GM18870 (cell line): ENCODE data around the gene DHX8.
"Not testable (repeated sequence)": the region's sequence is repeated elsewhere in the genome, so short reads cannot be mapped to it uniquely, and the experiment has no call there.

Experiments used
- ATAC-seq: cut with Tn5 transposase; IDR thresholded peaks from one replicate; pipeline ENCODE4 v1.9.1; 2021; ENCODE audit warnings: moderate library complexity; ENCODE audit not compliant: unreplicated experiment

Gene DHX8

DNA sequence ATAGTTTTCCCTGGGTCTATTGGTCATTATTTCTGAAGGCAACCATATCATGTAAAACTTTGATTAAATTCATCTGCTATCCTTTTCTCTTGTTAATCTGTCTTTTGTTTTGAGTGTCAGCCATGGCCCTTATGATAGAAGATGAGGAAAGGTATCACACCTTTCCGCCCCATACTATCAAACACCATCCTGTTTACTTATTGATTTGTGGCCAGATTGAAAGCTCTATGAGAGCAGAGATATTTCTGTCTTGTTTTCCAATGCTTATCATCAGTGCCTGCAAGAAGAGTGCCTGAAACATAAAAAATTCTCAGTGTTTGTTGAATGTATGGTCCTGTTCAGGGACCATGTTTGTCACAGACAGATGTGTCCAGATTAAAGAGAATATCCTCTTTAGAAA, 22.6 kb upstream of the DHX8 start:
- ATAC-seq, result no peak

DNA sequence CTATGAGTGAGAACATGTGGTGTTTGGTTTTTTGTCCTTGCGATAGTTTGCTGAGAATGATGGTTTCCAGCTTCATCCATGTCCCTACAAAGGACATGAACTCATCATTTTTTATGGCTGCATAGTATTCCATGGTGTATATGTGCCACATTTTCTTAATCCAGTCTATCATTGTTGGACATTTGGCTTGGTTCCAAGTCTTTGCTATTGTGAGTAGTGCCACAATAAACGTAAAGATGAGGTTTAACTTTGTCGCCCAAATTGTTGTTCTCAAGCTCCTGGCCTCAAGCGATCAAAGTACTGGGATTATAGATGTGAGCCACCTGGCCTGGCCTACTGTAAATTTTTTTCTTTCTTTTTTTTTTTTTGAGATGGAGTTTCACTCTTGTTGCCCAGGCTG, 21.2 kb upstream of the DHX8 start:
- ATAC-seq, result not testable (repeated sequence)

DNA sequence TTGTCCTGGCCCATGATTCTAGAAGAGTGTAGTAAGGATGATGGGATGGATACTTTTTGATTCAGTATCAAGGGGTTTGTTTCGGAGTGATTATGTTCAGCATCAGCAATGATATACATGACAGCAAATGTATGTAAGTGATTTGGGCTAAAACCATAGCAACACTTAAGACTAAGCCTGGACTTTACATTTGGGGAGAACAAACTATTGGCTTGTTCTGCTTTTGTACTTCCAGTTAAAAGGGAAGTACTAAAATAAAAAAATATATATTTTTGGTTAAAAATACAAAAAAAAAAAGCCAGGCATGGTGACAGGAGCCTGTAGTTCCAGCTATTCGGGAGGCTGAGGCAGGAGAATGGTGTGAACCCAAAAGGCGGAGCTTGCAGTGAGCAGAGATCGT, 20.5 kb upstream of the DHX8 start:
- no peak for ATAC-seq

- no peak for ATAC-seq
These were observed 19.7 kb upstream of the DHX8 start for GRCh38 chr17:43464046-43464445.

- no peak for ATAC-seq
These were observed 18.7 kb upstream of the DHX8 start for GRCh38 chr17:43465049-43465448.

DNA sequence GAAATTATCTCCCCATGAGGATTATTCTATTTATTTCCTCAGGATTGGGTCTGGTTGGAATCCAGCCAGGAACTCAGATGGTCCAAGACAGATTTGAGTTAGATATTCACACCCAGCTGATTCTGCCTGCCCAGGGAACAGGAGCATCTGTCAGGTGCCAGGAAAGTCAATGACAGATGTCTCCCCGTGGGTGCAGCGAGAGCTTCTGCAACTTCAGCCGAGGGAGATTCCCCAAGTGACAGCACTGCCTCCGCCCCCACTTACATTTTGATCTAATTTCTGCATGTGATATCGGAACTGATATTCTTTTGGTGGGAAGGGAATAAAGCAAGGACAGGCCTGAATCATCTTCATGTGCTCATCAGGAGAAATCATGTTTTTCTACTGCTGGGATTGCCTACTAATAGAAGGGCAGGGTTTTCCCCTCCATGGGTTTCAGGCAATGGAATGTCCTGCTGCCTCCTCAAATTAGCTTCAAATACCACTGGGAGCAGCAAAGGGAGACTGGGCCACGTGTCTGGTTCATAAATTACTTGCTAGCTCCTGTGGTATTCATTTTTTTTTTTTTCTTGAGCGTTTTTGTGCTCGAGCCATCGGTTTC, 15.7 kb upstream of the DHX8 start:
- no peak for ATAC-seq

DNA sequence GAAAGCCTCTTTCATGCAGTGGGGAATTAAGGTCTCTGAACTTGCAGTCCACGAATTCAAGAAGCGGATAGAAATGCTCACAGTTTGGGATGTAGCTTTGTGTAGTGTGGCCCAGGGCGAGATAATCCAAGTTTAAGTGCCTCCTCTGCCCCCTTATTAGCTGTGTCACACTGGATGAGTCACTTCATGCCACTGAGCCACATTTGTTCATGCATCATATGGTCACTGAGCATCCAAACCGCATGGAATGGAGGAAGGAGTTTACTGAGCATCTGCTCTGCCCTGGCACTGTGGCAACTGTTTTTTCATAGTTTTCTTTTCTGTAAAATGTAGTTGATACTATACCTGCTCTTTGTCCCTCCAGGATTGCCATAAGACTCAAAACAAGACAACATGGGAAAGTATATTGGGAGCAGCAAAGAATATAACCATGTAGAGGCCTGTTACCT, 15.1 kb upstream of the DHX8 start:
- no peak for ATAC-seq

DNA sequence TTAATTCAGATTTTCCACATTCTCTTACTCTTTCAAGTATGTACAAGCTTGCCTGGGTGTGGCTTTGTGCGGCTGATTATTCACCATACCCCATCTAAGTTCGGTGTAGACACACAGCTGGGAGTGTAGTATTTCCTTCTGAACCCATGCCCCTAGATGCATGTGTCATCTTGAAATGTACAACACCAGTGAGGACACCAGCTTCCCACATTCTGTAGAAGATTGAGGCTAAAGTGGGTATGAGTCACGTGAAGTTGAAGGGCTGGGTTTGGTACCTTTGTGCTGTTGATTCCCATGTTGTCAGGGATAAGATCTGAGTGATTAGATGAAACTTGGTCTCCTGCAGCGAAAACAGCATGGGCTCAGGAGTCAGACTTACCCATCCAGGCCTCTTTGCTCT, 14.6 kb upstream of the DHX8 start:
- ATAC-seq, result no peak

GRCh38 chr17:43471585-43472160, 12.1 kb upstream of the DHX8 start:
- ATAC-seq, result no peak

DNA sequence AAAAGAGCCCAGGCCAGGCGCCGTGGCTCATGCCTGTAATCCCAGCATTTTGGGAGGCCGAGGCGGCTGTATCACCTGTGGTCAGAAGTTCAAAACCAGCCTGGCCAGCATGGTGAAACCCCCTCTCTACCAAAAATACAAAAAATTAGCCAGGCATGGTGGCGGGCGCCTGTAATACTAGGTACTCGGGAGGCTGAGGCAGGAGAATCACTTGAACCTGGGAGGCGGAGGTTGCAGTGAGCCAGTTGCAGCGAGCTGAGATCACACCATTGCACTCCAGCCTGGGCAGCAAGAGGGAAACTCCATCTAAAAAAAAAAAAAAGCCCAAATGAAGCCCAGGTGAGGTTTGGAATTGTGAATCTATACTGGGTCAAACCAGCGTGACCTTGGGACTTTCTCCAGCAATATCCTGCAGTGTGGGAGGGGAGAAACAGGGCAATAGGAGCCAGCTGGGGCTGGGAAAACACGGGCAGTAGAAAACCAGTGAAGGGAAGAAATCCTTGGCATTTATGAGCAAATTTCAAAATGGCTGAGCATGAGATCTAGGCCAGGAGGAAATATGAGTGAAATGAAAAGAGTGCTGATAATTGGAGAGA, 8.2 kb upstream of the DHX8 start:
- no peak for ATAC-seq

DNA sequence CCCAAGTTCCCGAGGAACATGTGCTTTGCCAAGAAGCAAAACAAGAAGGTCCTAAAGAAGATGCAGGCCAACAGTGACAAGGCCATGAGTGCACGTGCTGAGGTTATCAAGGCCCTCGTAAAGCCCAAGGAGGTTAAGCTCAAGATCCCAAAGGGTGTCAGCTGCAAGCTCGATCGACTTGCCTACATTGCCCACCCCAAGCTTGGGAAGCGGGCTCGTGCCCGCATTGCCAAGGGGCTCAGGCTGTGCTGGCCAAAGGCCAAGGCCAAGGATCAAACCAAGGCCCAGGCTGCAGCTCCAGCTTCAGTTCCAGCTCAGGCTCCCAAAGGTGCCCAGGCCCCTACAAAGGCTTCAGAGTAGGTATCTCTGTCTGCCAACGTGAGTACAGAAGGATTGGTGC, 7.5 kb upstream of the DHX8 start:
- ATAC-seq, result not testable (repeated sequence)

GRCh38 chr17:43477832-43478634, 5.7 kb upstream of the DHX8 start:
- ATAC-seq, result no peak

DNA sequence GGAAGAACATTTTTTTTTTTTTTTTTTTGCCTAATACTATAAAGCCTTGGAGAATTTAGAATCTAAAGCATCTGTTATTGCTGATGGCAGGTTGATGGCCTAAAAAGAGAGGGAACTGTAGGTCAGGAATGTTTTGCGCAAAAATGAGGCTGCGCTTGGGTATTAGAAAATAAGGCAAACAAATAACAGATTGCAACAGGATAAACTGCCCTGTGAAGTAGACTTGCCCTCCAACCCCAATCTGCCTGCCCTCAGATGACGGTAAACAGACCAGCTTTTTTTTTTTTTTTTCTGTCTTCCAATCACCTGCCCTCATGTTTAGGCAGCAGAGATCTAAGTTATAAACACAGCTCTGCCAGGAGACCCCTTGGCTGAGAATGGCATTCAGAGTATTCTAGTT, 3.8 kb upstream of the DHX8 start:
- ATAC-seq, result no peak

DNA sequence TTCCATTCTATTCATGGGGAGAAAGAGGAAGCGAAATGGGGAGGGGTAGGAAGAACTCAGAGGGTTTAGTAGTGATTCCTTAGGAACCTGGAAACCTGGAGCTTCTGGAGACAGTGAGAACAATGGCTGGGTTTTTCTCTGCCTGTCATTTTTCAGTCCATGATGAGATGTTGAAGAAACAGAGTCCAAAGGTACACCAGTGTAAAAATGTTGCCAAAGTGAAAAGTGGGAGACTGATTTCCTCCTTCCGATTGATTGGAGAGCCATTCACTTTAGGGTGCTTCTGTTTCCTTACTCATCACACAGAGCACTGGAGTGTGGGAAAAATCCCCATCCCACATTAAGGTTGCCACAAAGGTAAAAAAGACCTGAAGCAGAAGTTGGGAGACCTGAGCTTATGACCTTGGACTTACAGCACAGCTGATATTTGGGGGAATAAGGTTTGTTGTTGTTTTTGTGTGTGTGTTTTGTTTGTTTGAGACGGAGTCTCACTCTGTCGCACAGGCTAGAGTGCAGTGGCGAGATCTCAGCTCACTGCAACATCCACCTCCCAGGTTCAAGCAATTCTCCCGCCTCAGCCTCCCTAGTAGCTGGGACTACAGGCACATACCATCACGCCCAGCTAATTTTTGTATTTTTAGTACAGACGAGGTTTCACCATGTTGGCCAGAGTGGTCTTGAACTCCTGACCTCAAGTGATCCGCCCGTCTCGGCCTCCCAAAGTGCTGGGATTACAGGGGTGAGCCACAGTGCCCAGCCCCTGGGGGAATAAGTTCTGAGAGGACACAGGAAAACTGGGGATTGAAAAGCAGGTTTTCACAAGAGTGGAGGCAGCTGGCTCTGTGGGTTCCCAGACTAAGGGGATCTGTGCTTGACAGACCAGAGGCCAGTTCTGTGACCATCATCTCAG, 1.4 kb upstream of the DHX8 start:
- ATAC-seq, result no peak

DNA sequence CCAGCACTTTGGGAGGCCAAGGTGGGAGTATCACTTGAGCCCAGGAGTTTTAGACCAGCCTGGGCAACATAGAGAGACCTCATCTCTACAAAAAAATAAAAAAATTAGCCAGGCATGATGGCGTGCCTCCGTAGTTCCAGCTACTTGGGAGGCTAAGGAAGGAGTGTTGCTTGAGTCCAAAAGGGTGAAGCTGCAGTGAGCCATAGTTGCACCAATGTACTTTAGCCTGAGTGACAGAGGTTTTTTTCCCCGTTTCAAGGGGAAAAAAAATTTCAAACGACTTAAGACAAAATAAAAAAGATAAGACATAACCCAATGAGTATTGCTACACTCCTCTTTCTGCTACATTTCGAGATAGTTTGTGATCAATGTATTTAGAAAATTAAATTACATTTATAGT, 6.8 kb downstream of the DHX8 start:
- ATAC-seq, result no peak

- not testable (repeated sequence) for ATAC-seq
These were observed 25.7 kb downstream of the DHX8 start for GRCh38 chr17:43509440-43509839.

DNA sequence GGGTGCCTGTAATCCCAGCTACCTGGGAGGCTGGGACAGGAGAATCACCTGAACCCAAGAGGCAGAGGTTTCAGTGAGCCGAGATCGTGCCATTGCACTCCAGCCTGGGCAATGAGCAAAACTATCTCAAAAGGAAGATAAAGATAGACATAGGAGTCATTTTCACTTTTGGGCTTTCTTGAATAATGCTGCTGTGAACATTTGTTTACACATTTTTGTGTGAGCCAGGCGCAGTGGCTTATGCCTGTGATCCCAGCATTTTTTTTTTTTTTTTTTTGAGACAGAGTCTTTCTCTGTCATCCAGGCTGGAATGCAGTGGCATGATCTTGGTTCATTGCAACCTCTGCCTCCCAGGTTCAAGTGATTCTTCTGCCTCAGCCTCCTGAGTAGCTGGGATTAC, 27.4 kb downstream of the DHX8 start:
- ATAC-seq, result not testable (repeated sequence)

GRCh38 chr17:43515656-43516055, 31.9 kb downstream of the DHX8 start:
- ATAC-seq, result no peak

GRCh38 chr17:43517161-43517560, 33.4 kb downstream of the DHX8 start:
- no peak for ATAC-seq

GRCh38 chr17:43517615-43518386, 34.0 kb downstream of the DHX8 start:
- no peak for ATAC-seq
